ENCODE results near the gene PGK1.
"Not testable (repeated sequence)": the region's sequence is repeated elsewhere in the genome, so short reads cannot be mapped to it uniquely, and the experiment has no call there.

The PGK1 gene

DNA sequence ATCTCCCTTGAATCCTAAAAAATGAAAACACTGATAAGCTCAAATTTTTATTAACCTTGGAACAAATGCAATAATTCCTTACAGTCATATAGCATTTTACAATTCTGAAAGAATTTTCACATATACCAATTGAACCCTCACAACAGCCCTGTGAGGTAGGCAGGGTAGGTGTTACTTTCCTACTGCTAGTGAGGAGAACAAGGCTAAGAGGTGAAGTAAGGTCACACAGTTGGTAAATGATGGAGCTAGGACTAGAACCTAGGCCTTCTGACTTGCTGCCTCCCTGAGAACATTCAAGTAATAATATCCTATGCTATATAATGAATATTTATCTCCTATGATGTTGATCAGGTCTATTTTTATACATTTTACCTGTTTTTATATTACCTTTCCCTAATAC is 25.7 kb downstream of the PGK1 start:
- no peak for DNase-seq (ENCODE audit: low read depth)
- H3K4me3 ChIP-seq (ENCODE audit: control insufficient read depth, low read depth, low read length): no peak overlapping the region
- TF ChIP-seq, protein P1, sequence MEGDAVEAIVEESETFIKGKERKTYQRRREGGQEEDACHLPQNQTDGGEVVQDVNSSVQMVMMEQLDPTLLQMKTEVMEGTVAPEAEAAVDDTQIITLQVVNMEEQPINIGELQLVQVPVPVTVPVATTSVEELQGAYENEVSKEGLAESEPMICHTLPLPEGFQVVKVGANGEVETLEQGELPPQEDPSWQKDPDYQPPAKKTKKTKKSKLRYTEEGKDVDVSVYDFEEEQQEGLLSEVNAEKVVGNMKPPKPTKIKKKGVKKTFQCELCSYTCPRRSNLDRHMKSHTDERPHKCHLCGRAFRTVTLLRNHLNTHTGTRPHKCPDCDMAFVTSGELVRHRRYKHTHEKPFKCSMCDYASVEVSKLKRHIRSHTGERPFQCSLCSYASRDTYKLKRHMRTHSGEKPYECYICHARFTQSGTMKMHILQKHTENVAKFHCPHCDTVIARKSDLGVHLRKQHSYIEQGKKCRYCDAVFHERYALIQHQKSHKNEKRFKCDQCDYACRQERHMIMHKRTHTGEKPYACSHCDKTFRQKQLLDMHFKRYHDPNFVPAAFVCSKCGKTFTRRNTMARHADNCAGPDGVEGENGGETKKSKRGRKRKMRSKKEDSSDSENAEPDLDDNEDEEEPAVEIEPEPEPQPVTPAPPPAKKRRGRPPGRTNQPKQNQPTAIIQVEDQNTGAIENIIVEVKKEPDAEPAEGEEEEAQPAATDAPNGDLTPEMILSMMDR (conservative IDR thresholded peaks at IDR 0.05; ENCODE audit: control insufficient read depth, insufficient read depth, low read depth, low read length): no peak

DNA sequence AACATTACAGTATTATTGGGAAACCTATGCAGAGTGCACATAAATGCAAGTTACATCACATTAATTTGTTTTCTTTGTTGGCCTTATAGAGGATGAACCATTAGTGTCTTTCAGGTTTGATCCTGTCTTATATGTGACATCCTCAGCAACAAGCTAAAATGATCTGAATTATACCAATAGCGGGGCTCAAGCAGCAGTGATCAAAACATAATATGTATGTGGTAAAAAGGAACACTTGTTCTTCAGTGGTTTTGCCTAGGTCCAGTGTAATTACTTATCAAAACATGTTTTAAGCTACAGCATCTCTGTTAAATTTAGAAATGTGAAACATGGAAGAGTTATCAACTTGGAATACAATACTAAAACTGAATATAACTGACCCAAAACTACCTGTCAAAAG is 26.3 kb downstream of the PGK1 start:
- H3K4me3 ChIP-seq (ENCODE audit: control insufficient read depth, low read depth, low read length): no peak overlapping the region
- DNase-seq (ENCODE audit: low read depth): no peak
- TF ChIP-seq, protein P1 (conservative IDR thresholded peaks at IDR 0.05; ENCODE audit: control insufficient read depth, insufficient read depth, low read depth, low read length): no peak

DNA sequence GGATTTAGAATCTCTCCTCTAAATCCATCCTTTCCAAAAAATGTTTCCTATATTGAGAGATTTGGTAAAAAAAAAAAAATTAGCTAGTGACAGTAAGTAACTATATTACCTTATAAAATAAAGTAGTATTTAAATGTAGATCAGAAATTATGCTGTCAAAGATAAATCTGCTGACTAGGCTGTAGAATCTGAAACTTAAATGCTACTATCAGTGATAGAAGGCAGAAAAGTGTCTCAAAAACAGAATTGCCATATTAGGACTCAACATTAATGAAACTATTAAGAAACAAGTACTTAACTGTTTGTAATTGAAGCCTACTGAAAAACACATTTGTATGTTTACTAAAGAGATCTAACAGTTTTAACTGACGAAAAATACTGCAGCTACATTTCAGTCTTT is 27.1 kb downstream of the PGK1 start:
- DNase-seq (ENCODE audit: low read depth): no peak
- TF ChIP-seq, protein P1 (conservative IDR thresholded peaks at IDR 0.05; ENCODE audit: control insufficient read depth, insufficient read depth, low read depth, low read length): no peak
- no peak overlapping the region for H3K4me3 ChIP-seq (ENCODE audit: control insufficient read depth, low read depth, low read length)

DNA sequence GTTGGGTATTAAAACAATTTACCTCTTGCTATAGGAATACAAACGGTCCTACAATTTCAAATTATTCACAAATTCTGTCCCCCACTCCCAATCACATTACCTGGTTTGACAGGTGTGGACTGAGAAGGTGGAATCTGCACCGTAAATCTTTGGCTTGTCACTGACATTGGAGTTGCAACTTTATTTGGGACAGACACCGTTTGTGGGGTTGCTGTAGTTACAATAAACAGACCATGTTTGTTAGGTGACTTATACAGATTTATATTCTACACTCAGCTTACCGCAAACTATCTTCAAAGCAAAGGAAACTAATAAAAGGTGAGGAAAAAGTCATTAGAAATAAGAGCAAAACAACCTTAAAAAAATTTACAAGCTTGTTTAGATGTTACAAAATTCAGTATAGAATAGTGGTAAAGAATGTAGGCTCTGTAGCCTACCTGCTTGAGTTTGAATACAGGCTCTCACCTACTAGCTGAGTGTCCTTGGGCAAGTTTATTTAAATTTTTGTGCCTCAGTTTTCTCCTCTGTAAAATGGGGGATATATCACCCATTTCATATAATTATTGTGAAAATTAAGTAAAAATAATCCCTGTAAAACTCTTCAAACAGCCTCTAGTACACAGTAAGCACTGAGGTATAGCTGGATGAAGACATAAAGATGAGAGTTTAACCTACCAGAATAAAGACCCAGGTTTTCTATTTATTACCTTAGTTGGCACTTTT is 29.4 kb downstream of the PGK1 start:
- H3K4me3 ChIP-seq (ENCODE audit: control insufficient read depth, low read depth, low read length): no peak overlapping the region
- no peak for DNase-seq (ENCODE audit: low read depth)
- TF ChIP-seq, protein P1 (conservative IDR thresholded peaks at IDR 0.05; ENCODE audit: control insufficient read depth, insufficient read depth, low read depth, low read length): no peak

DNA sequence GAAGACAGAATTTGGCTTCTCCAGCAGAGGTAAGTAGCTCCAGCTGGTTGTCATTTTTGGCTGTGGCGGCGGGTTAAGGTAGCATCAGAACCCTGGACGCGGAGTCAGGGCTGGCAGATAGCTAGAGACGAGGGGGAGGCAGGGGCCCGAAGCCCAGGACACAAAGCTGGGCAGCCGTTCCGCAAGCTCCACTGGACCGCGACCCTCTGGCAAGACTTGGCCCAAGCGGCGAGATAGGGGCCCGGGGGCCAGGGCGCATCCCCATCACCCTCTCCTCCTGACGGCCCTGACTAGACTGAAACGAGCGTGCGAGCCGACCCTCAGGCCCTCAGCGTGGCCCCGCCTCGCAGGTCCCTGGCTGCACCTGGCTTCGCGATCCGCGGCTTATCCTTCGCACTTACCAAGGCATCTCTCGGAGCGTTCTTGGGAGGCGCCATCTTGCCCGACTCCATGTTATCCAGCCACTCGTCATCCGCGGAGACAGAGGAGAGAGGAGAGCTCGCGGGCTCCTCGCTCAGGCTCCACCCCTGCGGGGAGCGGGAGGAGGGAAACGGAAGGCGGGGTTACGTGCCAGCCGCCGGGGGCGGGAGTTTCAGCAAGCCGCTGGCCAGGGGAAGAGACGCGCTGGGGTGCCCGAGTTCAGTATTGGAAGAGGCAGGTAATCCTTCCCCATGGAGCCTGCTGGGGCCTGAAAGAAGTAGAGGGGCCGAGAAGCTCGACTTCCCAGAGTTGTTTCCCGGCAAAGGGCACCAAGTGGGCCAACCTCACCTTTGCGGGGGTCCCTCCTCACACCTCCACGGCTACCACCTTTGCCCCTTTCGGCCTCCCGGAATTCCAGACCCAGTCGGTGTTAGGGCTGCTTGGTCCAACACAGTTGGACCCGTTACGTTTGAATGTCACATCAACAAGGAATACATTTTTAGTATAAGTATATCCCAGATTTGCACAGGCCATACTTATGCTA is 35.4 kb downstream of the PGK1 start, which contains the start of gene TAF9B:
TAF9B (minus strand) TSS at position 491 of the 964 bp plus-strand sequence; CDS start at position 452, 39 bp downstream.
- DNase-seq (ENCODE audit: low read depth): peak; percentile 75
- H3K4me3 ChIP-seq (ENCODE audit: control insufficient read depth, low read depth, low read length): peak within 1 kb of the TSS; percentile 71
- TF ChIP-seq, protein P1 (conservative IDR thresholded peaks at IDR 0.05; ENCODE audit: control insufficient read depth, insufficient read depth, low read depth, low read length): no peak

DNA sequence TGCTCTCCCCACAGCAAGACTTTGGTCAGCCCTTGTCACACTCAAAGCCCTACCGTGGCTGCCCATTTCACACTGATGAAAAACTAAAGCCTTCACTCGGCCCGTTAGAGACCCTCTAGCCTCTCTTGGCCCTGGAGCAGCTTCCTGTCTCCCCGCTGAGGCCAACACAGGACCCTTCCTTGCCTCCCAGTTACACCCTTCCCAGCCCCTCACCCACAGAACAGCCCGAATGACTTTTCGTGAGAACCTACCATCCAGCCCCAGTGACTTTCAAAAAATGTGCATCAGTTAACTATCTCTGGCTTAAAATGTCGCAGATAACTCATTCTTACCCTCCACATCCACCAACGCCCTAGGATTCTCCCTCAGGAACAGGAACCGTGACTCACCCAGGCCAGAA is 36.2 kb downstream of the PGK1 start:
- DNase-seq (ENCODE audit: low read depth): no peak
- H3K4me3 ChIP-seq (ENCODE audit: control insufficient read depth, low read depth, low read length): no peak overlapping the region

DNA sequence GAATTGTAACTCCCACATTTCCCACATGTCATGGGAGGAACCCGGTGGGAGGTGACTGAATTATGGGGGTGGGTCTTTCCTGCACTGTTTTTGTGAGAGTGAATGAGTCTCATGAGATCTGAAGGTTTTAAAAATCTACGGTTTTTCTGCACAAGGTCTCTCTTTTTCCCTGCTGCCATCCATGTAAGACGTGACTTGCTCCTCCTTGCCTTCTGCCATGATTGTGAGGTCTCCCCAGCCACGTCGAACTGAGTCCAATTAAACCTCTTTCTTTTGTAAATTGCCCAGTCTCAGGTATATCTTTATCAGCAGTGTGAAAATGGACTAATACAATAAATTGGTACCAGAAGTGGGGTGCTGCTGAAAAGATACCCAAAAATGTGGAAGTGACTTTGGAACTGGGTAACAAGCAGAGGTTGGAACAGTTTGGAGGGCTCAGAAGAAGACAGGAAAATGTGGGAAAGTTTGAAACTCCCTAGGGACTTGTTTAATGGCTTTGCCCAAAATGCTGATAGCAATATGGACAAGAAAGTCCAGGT is 43.0 kb downstream of the PGK1 start:
- not testable (repeated sequence) for H3K4me3 ChIP-seq (ENCODE audit: control insufficient read depth, low read depth, low read length); DNase-seq (ENCODE audit: low read depth)

More for the DNA sequence above, 36.2 kb downstream of the PGK1 start:
- TF ChIP-seq, protein P1 (conservative IDR thresholded peaks at IDR 0.05; ENCODE audit: control insufficient read depth, insufficient read depth, low read depth, low read length): no peak

DNA sequence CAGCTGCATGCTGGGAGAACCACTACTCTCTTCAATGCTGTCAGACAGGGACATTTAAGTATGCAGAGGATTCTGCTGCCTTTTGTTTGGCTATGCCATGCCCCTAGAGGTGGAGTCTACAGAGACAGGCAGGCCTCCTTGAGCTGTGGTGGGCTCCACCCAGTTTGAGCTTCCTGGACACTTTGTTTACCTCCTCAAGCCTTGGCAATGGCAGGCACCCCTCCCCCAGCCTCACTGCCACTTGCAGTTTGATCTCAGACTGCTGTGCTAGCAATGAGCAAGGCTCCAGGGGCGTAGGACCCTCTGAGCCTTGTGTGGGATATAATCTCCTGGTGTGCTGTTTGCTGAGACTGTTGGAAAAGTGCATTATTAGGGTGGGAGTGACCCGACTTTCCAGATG is 53.3 kb downstream of the PGK1 start:
- DNase-seq (ENCODE audit: low read depth); H3K4me3 ChIP-seq (ENCODE audit: control insufficient read depth, low read depth, low read length): not testable (repeated sequence)

DNA sequence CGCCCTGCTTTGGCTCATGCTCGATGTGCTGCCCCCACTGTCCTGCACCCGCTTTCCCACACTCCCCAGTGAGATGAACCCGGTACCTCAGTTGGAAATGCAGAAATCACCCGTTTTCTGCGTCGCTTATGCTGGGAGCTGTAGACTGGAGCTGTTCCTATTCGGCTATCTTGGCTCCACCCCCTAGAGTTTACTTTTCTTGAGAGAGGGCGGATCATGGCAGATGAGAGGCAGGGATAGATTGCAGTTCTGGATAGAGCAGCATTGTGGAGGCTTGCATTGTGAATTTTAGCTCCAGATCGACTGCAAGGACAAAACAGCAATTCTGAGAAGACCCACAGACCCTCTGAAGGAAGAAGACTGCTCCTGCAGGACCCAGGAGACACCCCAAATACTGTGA is 53.8 kb downstream of the PGK1 start:
- not testable (repeated sequence) for DNase-seq (ENCODE audit: low read depth); H3K4me3 ChIP-seq (ENCODE audit: control insufficient read depth, low read depth, low read length)

DNA sequence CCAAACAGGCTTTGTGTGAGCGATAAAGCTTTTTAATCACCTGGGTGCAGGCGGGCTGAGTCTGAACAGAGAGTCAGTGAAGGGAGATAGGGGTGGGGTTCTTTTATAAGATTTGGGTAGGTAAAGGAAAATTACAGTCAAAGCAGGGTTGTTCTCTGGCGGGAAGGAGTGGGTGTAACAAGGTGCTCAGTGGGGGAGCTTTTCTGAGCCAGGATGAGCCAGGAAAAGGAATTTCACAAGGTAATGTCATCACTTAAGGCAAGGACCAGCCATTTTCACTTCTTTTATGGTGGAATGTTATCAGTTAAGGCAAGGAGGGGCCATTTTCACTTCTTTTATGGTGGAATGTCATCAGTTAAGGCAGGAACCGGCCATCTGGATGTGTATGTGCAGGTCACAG is 56.7 kb downstream of the PGK1 start:
- H3K4me3 ChIP-seq (ENCODE audit: control insufficient read depth, low read depth, low read length); DNase-seq (ENCODE audit: low read depth): not testable (repeated sequence)

All from fibroblast of mammary gland (primary cell).